Endothelial cell of umbilical vein (primary cell): ENCODE data around the gene ORMDL1. TPM values are rescaled to one million over a fixed set of nuclear protein-coding genes. Genes with fewer than 3 reads are reported as not detected.

Experiments
- BruUV-seq: library from RNA; stranded (reverse); fragments of 400-500 nt; replicated peaks from 2 replicates; lab custom pipeline; 2021; lab: Mats Ljungman, UMichigan
- CTCF ChIA-PET: fragments of 300-600, 350-600 bp; sonication (Branson Sonifier 250); formaldehyde crosslinking; loops from one replicate; lab custom pipeline; 2021; ENCODE audit warnings: antibody characterized with exemption, inconsistent platforms; lab: Charles Lee
- POLR2A ChIA-PET: fragments of 300-600, 350-600 bp; sonication (Branson Sonifier 250); formaldehyde crosslinking; loops from one replicate; lab custom pipeline; 2021; ENCODE audit warnings: antibody characterized with exemption, inconsistent platforms; lab: Charles Lee
- DNase-seq: peaks from one replicate; pipeline ENCODE4 v3.0.0-alpha.2; 2011; ENCODE audit warnings: low read depth, low spot score
- FAIRE-seq: peaks from 2 replicates; lab custom pipeline; 2011; peaks lifted over from hg19 to GRCh38; lab: Jason Lieb, UNC
- H2AFZ ChIP-seq: 2 replicates; pipeline ENCODE4 v1.6.0; 2012; ENCODE audit warnings: low read depth, low read length, control low read depth, inconsistent platforms
- H3K27ac ChIP-seq: 2 replicates; pipeline ENCODE4 v1.5.1; 2011; ENCODE audit warnings: low read depth, mild to moderate bottlenecking, control low read depth, low read length, moderate library complexity; ENCODE audit not compliant: insufficient read depth
- H3K27me3 ChIP-seq, 2 experiments: 2 replicates each; pipeline versions ENCODE4 v1.6.0 to v1.6.1; 2011; ENCODE audit warnings: low read length in 2 of 2, mixed read lengths in 1 of 2; ENCODE audit not compliant: control insufficient read depth in 2 of 2, insufficient read depth in 2 of 2
- H3K36me3 ChIP-seq, 2 experiments: 2 replicates in 1 of 2; 3 replicates in 1 of 2; pipeline ENCODE4 v1.5.1; 2011; ENCODE audit warnings: low read length in 2 of 2, mild to moderate bottlenecking in 1 of 2, moderate library complexity in 1 of 2; ENCODE audit not compliant: control insufficient read depth in 2 of 2, insufficient read depth in 2 of 2; ENCODE audit errors: extremely low read depth in 1 of 2
- H3K4me1 ChIP-seq: 3 replicates; pipeline ENCODE4 v1.5.1; 2011; ENCODE audit warnings: mild to moderate bottlenecking, low read length; ENCODE audit not compliant: control insufficient read depth, insufficient read depth; ENCODE audit errors: extremely low read depth
- H3K4me2 ChIP-seq: 2 replicates; pipeline ENCODE4 v1.6.1; 2011; ENCODE audit warnings: low read length, control low read depth, mixed read lengths; ENCODE audit not compliant: insufficient read depth
- H3K4me3 ChIP-seq, 3 experiments: fragments of 200-600 bp in 1 of 3; sonication (generic), shearing (Covaris generic) in 1 of 3; replicated peaks in 1 of 3; 2 replicates each; pipeline ENCODE4 v1.5.1; 2011 to 2016; ENCODE audit warnings: control low read depth in 3 of 3, low read length in 3 of 3, mild to moderate bottlenecking in 2 of 3, inconsistent platforms in 1 of 3, low read depth in 1 of 3, moderate library complexity in 1 of 3; ENCODE audit not compliant: insufficient read depth in 1 of 3
- H3K79me2 ChIP-seq: 2 replicates; pipeline ENCODE4 v1.6.0; 2012; ENCODE audit warnings: low read length, inconsistent platforms; ENCODE audit not compliant: control insufficient read depth, insufficient read depth
- H3K9ac ChIP-seq: replicated peaks from 2 replicates; pipeline ENCODE3; 2011; ENCODE audit warnings: low read length, control low read depth; ENCODE audit not compliant: insufficient read depth; ENCODE audit errors: extremely low read depth
- H3K9me1 ChIP-seq: replicated peaks from 3 replicates; pipeline ENCODE4 v1.6.0; 2011; ENCODE audit warnings: mild to moderate bottlenecking, low read length; ENCODE audit not compliant: control insufficient read depth, insufficient read depth; ENCODE audit errors: extremely low read depth
- H3K9me3 ChIP-seq: replicated peaks from 2 replicates; pipeline ENCODE4 v1.5.1; 2012; ENCODE audit warnings: low read length, inconsistent platforms; ENCODE audit not compliant: control insufficient read depth, insufficient read depth
- H4K20me1 ChIP-seq: replicated peaks from 2 replicates; pipeline ENCODE3; 2011; ENCODE audit warnings: mild to moderate bottlenecking, low read length; ENCODE audit not compliant: control insufficient read depth, insufficient read depth; ENCODE audit errors: extremely low read depth
- EZH2 ChIP-seq: IDR thresholded peaks from 2 replicates; pipeline ENCODE4 v1.6.1; 2012; ENCODE audit warnings: borderline replicate concordance, low read depth, mild to moderate bottlenecking, moderate library complexity, low read length, inconsistent platforms; ENCODE audit not compliant: severe bottlenecking
- FOS ChIP-seq: IDR thresholded peaks from 2 replicates; pipeline ENCODE4 v1.6.1; 2011; ENCODE audit warnings: mild to moderate bottlenecking, low read length, moderate library complexity, borderline replicate concordance; ENCODE audit not compliant: insufficient read depth
- GATA2 ChIP-seq: IDR thresholded peaks from 2 replicates; pipeline ENCODE4 v1.7.0; 2011; ENCODE audit warnings: low read depth, mild to moderate bottlenecking, moderate library complexity, mixed read lengths, low read length; ENCODE audit not compliant: insufficient read length, insufficient read depth
- JUN ChIP-seq: IDR thresholded peaks from 2 replicates; pipeline ENCODE4 v1.6.1; 2011; ENCODE audit warnings: borderline replicate concordance, low read depth; ENCODE audit not compliant: insufficient read length, insufficient read depth
- MYC ChIP-seq: IDR thresholded peaks from one replicate; pipeline ENCODE4 v1.6.1; 2011; ENCODE audit warnings: mild to moderate bottlenecking, low read depth, low read length
- POLR2A ChIP-seq: IDR thresholded peaks from 2 replicates; pipeline ENCODE4 v1.6.1; 2012; ENCODE audit warnings: low read depth, mild to moderate bottlenecking, control low read depth, low read length
- POLR2AphosphoS5 ChIP-seq: IDR thresholded peaks from 2 replicates; pipeline ENCODE4 v1.6.1; 2012; ENCODE audit warnings: low read depth, mild to moderate bottlenecking, control low read depth, low read length, moderate library complexity; ENCODE audit not compliant: insufficient read depth
- dilution Hi-C: fragments of 300-500 bp; cut with MboI; formaldehyde crosslinking; loops from one replicate; pipeline ENCODE4 v1.15.0; 2019; ENCODE audit warnings: low sequenced_read_pairs; ENCODE audit not compliant: extremely low pct_ligation_motif_present
- intact Hi-C: fragments of 100-400 bp; cut with micrococcal nuclease; formaldehyde crosslinking; loops from one replicate; pipeline ENCODE4 v1.10.0; 2022
- polyA plus RNA-seq, 4 experiments: library from polyadenylated mRNA; depleted of rRNA in 3 of 4; stranded (reverse) in 3 of 4; unstranded in 1 of 4; fragments of >200 nt; gene quantifications; 2 replicates each; pipeline versions ENCODE4 v1.2.1 to v1.2.3, GENCODE V29; 2011 to 2012; ENCODE audit warnings: missing spikeins in 1 of 4
- total RNA-seq: library from RNA; stranded (reverse); gene quantifications from 2 replicates; pipeline ENCODE4 v1.2.3, GENCODE V29; 2021
- TF ChIP-seq, protein P1 (sequence below): IDR thresholded peaks from 2 replicates; pipeline ENCODE4 v1.6.1; 2011; ENCODE audit not compliant: insufficient read depth, insufficient read length
- TF ChIP-seq, protein P2 (sequence below), 2 donors: IDR thresholded peaks; 1 replicate in 1 of 2; 2 replicates in 1 of 2; pipeline ENCODE4 v1.5.1; 2011; ENCODE audit warnings: low read length in 2 of 2, mild to moderate bottlenecking in 2 of 2, moderate library complexity in 2 of 2, control low read depth in 1 of 2, inconsistent platforms in 1 of 2, low read depth in 1 of 2; ENCODE audit not compliant: insufficient read depth in 1 of 2; ENCODE audit errors: extremely low read depth in 1 of 2

Gene ORMDL1
- total and polyA plus RNA-seq, 2 donors (not counting 3 experiments of a cell fraction or from before 2014, with no cell fraction given), result 54.5 to 58.0 TPM

DNA sequence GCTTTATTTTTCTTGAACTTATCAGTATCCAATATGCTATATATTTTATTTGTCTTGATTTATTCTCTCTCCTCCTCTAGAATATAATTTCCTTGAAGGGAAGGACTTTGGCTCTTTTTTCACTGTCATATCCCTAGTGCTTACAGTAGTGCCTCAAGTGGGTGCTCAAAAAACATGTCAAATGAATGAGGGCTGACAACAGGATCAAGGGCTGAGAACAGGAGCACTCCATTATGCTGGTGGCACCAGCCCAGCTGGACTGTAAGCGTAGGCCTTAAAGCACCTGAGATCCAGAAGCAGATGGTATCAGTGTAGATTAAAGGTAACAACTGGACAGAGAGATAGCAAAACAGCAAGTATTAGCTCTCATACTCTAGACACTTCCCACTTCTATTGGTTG lies 46.4 kb upstream of the ORMDL1 start:
- Histone ChIP-seq H3K4me2 (no peak overlapping the region), H3K36me3 (peaks cover 0 to 4% of the 10 kb centered on the region in 2 experiments), H3K4me1 (no peaks in the 10 kb centered on the region), H3K9me3 (no peaks in the 10 kb centered on the region), H3K27me3 (no peaks in the 10 kb centered on the region), H4K20me1 (no peaks in the 10 kb centered on the region), H3K79me2 (no peaks in the 10 kb centered on the region), H3K9ac (no peak overlapping the region), H2AFZ (no peak overlapping the region), H3K9me1 (no peaks in the 10 kb centered on the region), H3K27ac (no peak overlapping the region), H3K4me3 (no peak overlapping the region)
- intact Hi-C loops, result no loop called here
- ChIA-PET POLR2A (no interaction called here), CTCF (no interaction called here)
- BruUV-seq, result no TSS peak
- dilution Hi-C loops, result no loop called here
- FAIRE-seq (no peak), DNase-seq (no peak)
- TF ChIP-seq JUN (no peak), POLR2A (no peak), GATA2 (no peak), EZH2 (no peak), FOS (no peak), MYC (no peak), POLR2AphosphoS5 (no peak)
- TF ChIP-seq, protein P1, sequence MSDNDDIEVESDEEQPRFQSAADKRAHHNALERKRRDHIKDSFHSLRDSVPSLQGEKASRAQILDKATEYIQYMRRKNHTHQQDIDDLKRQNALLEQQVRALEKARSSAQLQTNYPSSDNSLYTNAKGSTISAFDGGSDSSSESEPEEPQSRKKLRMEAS, result no peak
- TF ChIP-seq, protein P2, sequence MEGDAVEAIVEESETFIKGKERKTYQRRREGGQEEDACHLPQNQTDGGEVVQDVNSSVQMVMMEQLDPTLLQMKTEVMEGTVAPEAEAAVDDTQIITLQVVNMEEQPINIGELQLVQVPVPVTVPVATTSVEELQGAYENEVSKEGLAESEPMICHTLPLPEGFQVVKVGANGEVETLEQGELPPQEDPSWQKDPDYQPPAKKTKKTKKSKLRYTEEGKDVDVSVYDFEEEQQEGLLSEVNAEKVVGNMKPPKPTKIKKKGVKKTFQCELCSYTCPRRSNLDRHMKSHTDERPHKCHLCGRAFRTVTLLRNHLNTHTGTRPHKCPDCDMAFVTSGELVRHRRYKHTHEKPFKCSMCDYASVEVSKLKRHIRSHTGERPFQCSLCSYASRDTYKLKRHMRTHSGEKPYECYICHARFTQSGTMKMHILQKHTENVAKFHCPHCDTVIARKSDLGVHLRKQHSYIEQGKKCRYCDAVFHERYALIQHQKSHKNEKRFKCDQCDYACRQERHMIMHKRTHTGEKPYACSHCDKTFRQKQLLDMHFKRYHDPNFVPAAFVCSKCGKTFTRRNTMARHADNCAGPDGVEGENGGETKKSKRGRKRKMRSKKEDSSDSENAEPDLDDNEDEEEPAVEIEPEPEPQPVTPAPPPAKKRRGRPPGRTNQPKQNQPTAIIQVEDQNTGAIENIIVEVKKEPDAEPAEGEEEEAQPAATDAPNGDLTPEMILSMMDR (IDR thresholded peaks at IDR 0.05; ENCODE audit: extremely low read depth in 1 of 2, insufficient read depth in 1 of 2, low read depth in 1 of 2, low read length in 2 of 2), result no peak
